Natural killer cell treated with Interleukin-12 subunit alpha and Interleukin-12 subunit beta and Interleukin-15 and Interleukin-18, amount 100 ng/mL, for 72 hours (primary cell): ENCODE results near the gene LRRC55. TPM values are rescaled to one million over a fixed set of nuclear protein-coding genes. Genes with fewer than 3 reads are reported as not detected.

Experiments
- ATAC-seq, 2 donors: fragments of 150-1000 bp; cut with Tn5 transposase in 1 of 2; sonication (Bioruptor Pico), chemical (Tn5 transposase) in 1 of 2; 2 replicates each; pipeline ENCODE4 v1.10.0; 2021
- DNase-seq: peaks from one replicate; pipeline ENCODE4 v3.0.0; 2022; ENCODE audit warnings: low spot score
- H3K27ac Mint-ChIP-seq, 2 donors: 1 replicate in 1 of 2; 2 replicates in 1 of 2; pipeline ENCODE4 v1.8.0; 2022; ENCODE audit warnings: mixed read lengths in 2 of 2, mild to moderate bottlenecking in 1 of 2, moderate library complexity in 1 of 2
- H3K27me3 Mint-ChIP-seq, 2 donors: 1 replicate in 1 of 2; 2 replicates in 1 of 2; pipeline ENCODE4 v1.8.0; 2022; ENCODE audit warnings: mixed read lengths in 2 of 2
- H3K36me3 Mint-ChIP-seq: one replicate; pipeline ENCODE4 v1.8.0; 2022; ENCODE audit warnings: mixed read lengths
- H3K4me1 Mint-ChIP-seq, 2 donors: 1 replicate in 1 of 2; 2 replicates in 1 of 2; pipeline ENCODE4 v1.8.0; 2022; ENCODE audit warnings: low read depth in 2 of 2, mixed read lengths in 2 of 2, mild to moderate bottlenecking in 1 of 2
- H3K4me3 Mint-ChIP-seq: one replicate; pipeline ENCODE4 v1.8.0; 2022; ENCODE audit warnings: mixed read lengths
- H3K9me3 Mint-ChIP-seq: 2 replicates; pipeline ENCODE4 v1.8.0; 2022; ENCODE audit warnings: mixed read lengths
- total RNA-seq, 2 donors: library from RNA; stranded (reverse); gene quantifications; one replicate each; pipeline ENCODE4 v1.2.3, GENCODE V29; 2022

The LRRC55 gene
- total RNA-seq, result not detected

GRCh38 chr11:57181678-57182305 is at the start of gene LRRC55:
TSS of gene LRRC55 (plus strand) at chr11:57181953. CDS start at chr11:57182023, 70 bp downstream.
- no peaks in the 10 kb centered on the region for H3K36me3 Mint-ChIP-seq
- H3K27me3 Mint-ChIP-seq, result peaks cover 20 to 36% of the 10 kb centered on the region in 2 donors
- DNase-seq (no peak), ATAC-seq (no peak)
- no peaks in the 10 kb centered on the region for H3K4me1 Mint-ChIP-seq
- no peak within 1 kb of the TSS for H3K4me3 Mint-ChIP-seq
- H3K27ac Mint-ChIP-seq, result no peak within 1 kb of the TSS
- no peaks in the 10 kb centered on the region for H3K9me3 Mint-ChIP-seq

- no peaks in the 10 kb centered on the region for H3K4me1 Mint-ChIP-seq
- peaks cover 20 to 23% of the 10 kb centered on the region in 2 donors for H3K27me3 Mint-ChIP-seq
- no peak for DNase-seq
- H3K9me3 Mint-ChIP-seq, result no peaks in the 10 kb centered on the region
- H3K4me3 Mint-ChIP-seq, result no peak overlapping the region
- H3K36me3 Mint-ChIP-seq, result no peaks in the 10 kb centered on the region
- H3K27ac Mint-ChIP-seq, result no peak overlapping the region
- no peak for ATAC-seq
Measured at GRCh38 chr11:57133366-57134038, 48.3 kb upstream of the LRRC55 start.

GRCh38 chr11:57134284-57134683 is 47.5 kb upstream of the LRRC55 start:
- no peak overlapping the region for H3K4me3 Mint-ChIP-seq
- ATAC-seq (no peak), DNase-seq (no peak)
- H3K36me3 Mint-ChIP-seq, result no peaks in the 10 kb centered on the region
- peaks cover 20 to 25% of the 10 kb centered on the region in 2 donors for H3K27me3 Mint-ChIP-seq
- H3K27ac Mint-ChIP-seq, result no peak overlapping the region
- H3K9me3 Mint-ChIP-seq, result no peaks in the 10 kb centered on the region
- no peaks in the 10 kb centered on the region for H3K4me1 Mint-ChIP-seq

GRCh38 chr11:57135020-57135751 is 46.6 kb upstream of the LRRC55 start:
- Mint-ChIP-seq H3K36me3 (no peaks in the 10 kb centered on the region), H3K27ac (no peak overlapping the region), H3K9me3 (no peaks in the 10 kb centered on the region), H3K4me3 (no peak overlapping the region), H3K4me1 (no peaks in the 10 kb centered on the region), H3K27me3 (peaks cover 14 to 21% of the 10 kb centered on the region in 2 donors)
- ATAC-seq (no peak), DNase-seq (no peak)

- Mint-ChIP-seq H3K4me3 (no peak overlapping the region), H3K27ac (no peak overlapping the region), H3K36me3 (no peaks in the 10 kb centered on the region), H3K4me1 (no peaks in the 10 kb centered on the region), H3K9me3 (no peaks in the 10 kb centered on the region), H3K27me3 (peaks cover 2 to 22% of the 10 kb centered on the region in 2 donors)
- no peak for ATAC-seq
- DNase-seq, result no peak
Measured at GRCh38 chr11:57140568-57140967, 41.2 kb upstream of the LRRC55 start.

GRCh38 chr11:57143459-57143858 is 38.3 kb upstream of the LRRC55 start:
- Mint-ChIP-seq H3K27me3 (peaks cover 5 to 21% of the 10 kb centered on the region in 2 donors), H3K36me3 (no peaks in the 10 kb centered on the region), H3K27ac (no peak overlapping the region), H3K9me3 (no peaks in the 10 kb centered on the region), H3K4me3 (no peak overlapping the region), H3K4me1 (no peaks in the 10 kb centered on the region)
- no peak for ATAC-seq
- DNase-seq, result no peak

- Mint-ChIP-seq H3K9me3 (no peaks in the 10 kb centered on the region), H3K27ac (no peak overlapping the region), H3K27me3 (peaks cover 6 to 25% of the 10 kb centered on the region in 2 donors), H3K4me3 (no peak overlapping the region), H3K4me1 (no peaks in the 10 kb centered on the region), H3K36me3 (no peaks in the 10 kb centered on the region)
- DNase-seq, result no peak
- ATAC-seq, result no peak
Measured at GRCh38 chr11:57144075-57144474, 37.7 kb upstream of the LRRC55 start.

- no peaks in the 10 kb centered on the region for H3K9me3 Mint-ChIP-seq
- no peaks in the 10 kb centered on the region for H3K36me3 Mint-ChIP-seq
- ATAC-seq (no peak), DNase-seq (no peak)
- no peaks in the 10 kb centered on the region for H3K4me1 Mint-ChIP-seq
- H3K4me3 Mint-ChIP-seq, result no peak overlapping the region
- peaks cover 7 to 25% of the 10 kb centered on the region in 2 donors for H3K27me3 Mint-ChIP-seq
- H3K27ac Mint-ChIP-seq, result no peak overlapping the region
Measured at GRCh38 chr11:57144531-57145320, 37.0 kb upstream of the LRRC55 start.

GRCh38 chr11:57146301-57146700 is 35.5 kb upstream of the LRRC55 start:
- no peak for DNase-seq
- Mint-ChIP-seq H3K27ac (no peak overlapping the region), H3K9me3 (no peaks in the 10 kb centered on the region), H3K4me1 (no peaks in the 10 kb centered on the region), H3K27me3 (peaks cover 7 to 25% of the 10 kb centered on the region in 2 donors), H3K36me3 (no peaks in the 10 kb centered on the region), H3K4me3 (no peak overlapping the region)
- no peak for ATAC-seq

GRCh38 chr11:57148621-57149020 is 33.1 kb upstream of the LRRC55 start:
- Mint-ChIP-seq H3K27me3 (peaks cover 13 to 27% of the 10 kb centered on the region in 2 donors), H3K4me1 (no peaks in the 10 kb centered on the region), H3K36me3 (no peaks in the 10 kb centered on the region), H3K27ac (no peak overlapping the region), H3K9me3 (no peaks in the 10 kb centered on the region), H3K4me3 (no peak overlapping the region)
- no peak for ATAC-seq
- no peak for DNase-seq

- H3K4me1 Mint-ChIP-seq, result no peaks in the 10 kb centered on the region
Measured at GRCh38 chr11:57150454-57150917, 31.3 kb upstream of the LRRC55 start.

GRCh38 chr11:57152134-57152533 is 29.6 kb upstream of the LRRC55 start:
- Mint-ChIP-seq H3K9me3 (no peaks in the 10 kb centered on the region), H3K27me3 (peaks cover 26 to 38% of the 10 kb centered on the region in 2 donors), H3K27ac (no peak overlapping the region), H3K4me3 (no peak overlapping the region), H3K4me1 (no peaks in the 10 kb centered on the region), H3K36me3 (no peaks in the 10 kb centered on the region)
- ATAC-seq, result no peak
- DNase-seq, result no peak

More at GRCh38 chr11:57150454-57150917, 31.3 kb upstream of the LRRC55 start:
- H3K9me3 Mint-ChIP-seq, result no peaks in the 10 kb centered on the region
- no peak overlapping the region for H3K4me3 Mint-ChIP-seq
- H3K27ac Mint-ChIP-seq, result no peak overlapping the region
- ATAC-seq (no peak), DNase-seq (no peak)
- H3K36me3 Mint-ChIP-seq, result no peaks in the 10 kb centered on the region
- peaks cover 18 to 27% of the 10 kb centered on the region in 2 donors for H3K27me3 Mint-ChIP-seq

GRCh38 chr11:57153448-57153847 is 28.3 kb upstream of the LRRC55 start:
- no peak overlapping the region for H3K4me3 Mint-ChIP-seq
- ATAC-seq (no peak), DNase-seq (no peak)
- H3K36me3 Mint-ChIP-seq, result no peaks in the 10 kb centered on the region
- peaks cover 31 to 43% of the 10 kb centered on the region in 2 donors for H3K27me3 Mint-ChIP-seq
- H3K9me3 Mint-ChIP-seq, result no peaks in the 10 kb centered on the region
- H3K4me1 Mint-ChIP-seq, result no peaks in the 10 kb centered on the region
- no peak overlapping the region for H3K27ac Mint-ChIP-seq
